HCT116 (cell line): ENCODE data around the gene TMC1.

ENCODE experiments used
- EZH2 ChIP-seq: fragments of 200-600 bp; sonication (generic); IDR thresholded peaks from 2 replicates; pipeline ENCODE4 v1.6.1; 2017; ENCODE audit warnings: antibody characterized with exemption, mixed run types
- EZH2phosphoT487 ChIP-seq: fragments of 200-600 bp; IDR thresholded peaks from 2 replicates; pipeline ENCODE4 v1.6.1; 2018; ENCODE audit warnings: antibody characterized with exemption, borderline replicate concordance
- POLR2AphosphoS5 ChIP-seq: IDR thresholded peaks from 2 replicates; pipeline ENCODE4 v1.6.1; 2011; ENCODE audit warnings: mild to moderate bottlenecking, low read depth, low read length, moderate library complexity
- SRF ChIP-seq: IDR thresholded peaks from 2 replicates; pipeline ENCODE4 v1.6.1; 2012; ENCODE audit warnings: low read depth
- ZNF274 ChIP-seq: fragments of 200-500 bp; sonication (Bioruptor generic); IDR thresholded peaks from 2 replicates; pipeline ENCODE4 v1.6.1; 2014; ENCODE audit warnings: mild to moderate bottlenecking, low read depth, low read length, inconsistent platforms
- TF ChIP-seq, protein P1 (sequence below), 3 experiments: fragments of 200-600 bp in 1 of 3; sonication (generic) in 1 of 3; IDR thresholded peaks in 2 of 3; conservative IDR thresholded peaks in 1 of 3; 2 replicates each; pipeline ENCODE4 v1.5.1; 2012 to 2017; ENCODE audit warnings: low read depth in 2 of 3, low read length in 2 of 3, antibody characterized with exemption in 1 of 3, borderline replicate concordance in 1 of 3, control low read depth in 1 of 3, mild to moderate bottlenecking in 1 of 3, mixed read lengths in 1 of 3, mixed run types in 1 of 3, moderate library complexity in 1 of 3; ENCODE audit not compliant: insufficient read depth in 1 of 3
- TF ChIP-seq, protein P2 (sequence below): IDR thresholded peaks from 2 replicates; pipeline ENCODE4 v1.6.1; 2012; ENCODE audit warnings: low read depth

DNA sequence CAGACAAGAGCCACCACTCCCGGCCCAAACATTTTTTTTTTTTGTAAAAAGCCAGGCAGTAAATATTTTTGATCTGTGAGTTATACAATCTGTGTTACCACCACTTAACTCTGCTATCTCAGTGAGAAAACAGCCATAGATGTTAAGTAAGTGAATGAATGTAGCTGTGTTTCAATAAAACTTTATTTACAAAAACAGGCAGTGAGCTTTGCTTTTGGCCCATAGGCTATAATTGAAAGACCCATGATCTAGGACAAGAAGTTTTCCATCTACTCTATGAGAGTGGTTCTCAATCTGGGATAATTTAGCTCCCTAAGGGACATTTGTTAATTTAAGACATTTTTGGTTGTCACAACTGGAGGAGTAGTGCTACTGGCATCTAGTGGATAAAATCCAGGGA, 91.0 kb downstream of the TMC1 start:
- TF ChIP-seq, protein P1, sequence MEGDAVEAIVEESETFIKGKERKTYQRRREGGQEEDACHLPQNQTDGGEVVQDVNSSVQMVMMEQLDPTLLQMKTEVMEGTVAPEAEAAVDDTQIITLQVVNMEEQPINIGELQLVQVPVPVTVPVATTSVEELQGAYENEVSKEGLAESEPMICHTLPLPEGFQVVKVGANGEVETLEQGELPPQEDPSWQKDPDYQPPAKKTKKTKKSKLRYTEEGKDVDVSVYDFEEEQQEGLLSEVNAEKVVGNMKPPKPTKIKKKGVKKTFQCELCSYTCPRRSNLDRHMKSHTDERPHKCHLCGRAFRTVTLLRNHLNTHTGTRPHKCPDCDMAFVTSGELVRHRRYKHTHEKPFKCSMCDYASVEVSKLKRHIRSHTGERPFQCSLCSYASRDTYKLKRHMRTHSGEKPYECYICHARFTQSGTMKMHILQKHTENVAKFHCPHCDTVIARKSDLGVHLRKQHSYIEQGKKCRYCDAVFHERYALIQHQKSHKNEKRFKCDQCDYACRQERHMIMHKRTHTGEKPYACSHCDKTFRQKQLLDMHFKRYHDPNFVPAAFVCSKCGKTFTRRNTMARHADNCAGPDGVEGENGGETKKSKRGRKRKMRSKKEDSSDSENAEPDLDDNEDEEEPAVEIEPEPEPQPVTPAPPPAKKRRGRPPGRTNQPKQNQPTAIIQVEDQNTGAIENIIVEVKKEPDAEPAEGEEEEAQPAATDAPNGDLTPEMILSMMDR (IDR thresholded peaks at IDR 0.05 in 2 of 3, conservative IDR thresholded peaks at IDR 0.05 in 1 of 3; ENCODE audit: borderline replicate concordance in 1 of 3, insufficient read depth in 1 of 3, low read depth in 2 of 3, low read length in 2 of 3): peak in 2 of 3 experiments; percentile 11 to 16; a peak in 2 of 6 replicates
- TF ChIP-seq, protein P2, sequence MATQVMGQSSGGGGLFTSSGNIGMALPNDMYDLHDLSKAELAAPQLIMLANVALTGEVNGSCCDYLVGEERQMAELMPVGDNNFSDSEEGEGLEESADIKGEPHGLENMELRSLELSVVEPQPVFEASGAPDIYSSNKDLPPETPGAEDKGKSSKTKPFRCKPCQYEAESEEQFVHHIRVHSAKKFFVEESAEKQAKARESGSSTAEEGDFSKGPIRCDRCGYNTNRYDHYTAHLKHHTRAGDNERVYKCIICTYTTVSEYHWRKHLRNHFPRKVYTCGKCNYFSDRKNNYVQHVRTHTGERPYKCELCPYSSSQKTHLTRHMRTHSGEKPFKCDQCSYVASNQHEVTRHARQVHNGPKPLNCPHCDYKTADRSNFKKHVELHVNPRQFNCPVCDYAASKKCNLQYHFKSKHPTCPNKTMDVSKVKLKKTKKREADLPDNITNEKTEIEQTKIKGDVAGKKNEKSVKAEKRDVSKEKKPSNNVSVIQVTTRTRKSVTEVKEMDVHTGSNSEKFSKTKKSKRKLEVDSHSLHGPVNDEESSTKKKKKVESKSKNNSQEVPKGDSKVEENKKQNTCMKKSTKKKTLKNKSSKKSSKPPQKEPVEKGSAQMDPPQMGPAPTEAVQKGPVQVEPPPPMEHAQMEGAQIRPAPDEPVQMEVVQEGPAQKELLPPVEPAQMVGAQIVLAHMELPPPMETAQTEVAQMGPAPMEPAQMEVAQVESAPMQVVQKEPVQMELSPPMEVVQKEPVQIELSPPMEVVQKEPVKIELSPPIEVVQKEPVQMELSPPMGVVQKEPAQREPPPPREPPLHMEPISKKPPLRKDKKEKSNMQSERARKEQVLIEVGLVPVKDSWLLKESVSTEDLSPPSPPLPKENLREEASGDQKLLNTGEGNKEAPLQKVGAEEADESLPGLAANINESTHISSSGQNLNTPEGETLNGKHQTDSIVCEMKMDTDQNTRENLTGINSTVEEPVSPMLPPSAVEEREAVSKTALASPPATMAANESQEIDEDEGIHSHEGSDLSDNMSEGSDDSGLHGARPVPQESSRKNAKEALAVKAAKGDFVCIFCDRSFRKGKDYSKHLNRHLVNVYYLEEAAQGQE: no peak
- TF ChIP-seq EZH2 (no peak), EZH2phosphoT487 (no peak), SRF (no peak), POLR2AphosphoS5 (no peak), ZNF274 (no peak)
